Stimulated activated CD4-positive, alpha-beta T cell treated with anti-CD3 and anti-CD28 coated beads, TNF-alpha, amount 100 ng/mL, for 4 hours (primary cell): Measurements from ENCODE around the gene OAT.
A peak's percentile ranks its signal among the peaks of the same experiment; 100 is the strongest.

Experiments used
- DNase-seq, 3 experiments: peaks; one replicate each; pipeline ENCODE4 v3.0.0-alpha.2; 2020; ENCODE audit warnings: low read depth in 3 of 3

OAT gene

DNA sequence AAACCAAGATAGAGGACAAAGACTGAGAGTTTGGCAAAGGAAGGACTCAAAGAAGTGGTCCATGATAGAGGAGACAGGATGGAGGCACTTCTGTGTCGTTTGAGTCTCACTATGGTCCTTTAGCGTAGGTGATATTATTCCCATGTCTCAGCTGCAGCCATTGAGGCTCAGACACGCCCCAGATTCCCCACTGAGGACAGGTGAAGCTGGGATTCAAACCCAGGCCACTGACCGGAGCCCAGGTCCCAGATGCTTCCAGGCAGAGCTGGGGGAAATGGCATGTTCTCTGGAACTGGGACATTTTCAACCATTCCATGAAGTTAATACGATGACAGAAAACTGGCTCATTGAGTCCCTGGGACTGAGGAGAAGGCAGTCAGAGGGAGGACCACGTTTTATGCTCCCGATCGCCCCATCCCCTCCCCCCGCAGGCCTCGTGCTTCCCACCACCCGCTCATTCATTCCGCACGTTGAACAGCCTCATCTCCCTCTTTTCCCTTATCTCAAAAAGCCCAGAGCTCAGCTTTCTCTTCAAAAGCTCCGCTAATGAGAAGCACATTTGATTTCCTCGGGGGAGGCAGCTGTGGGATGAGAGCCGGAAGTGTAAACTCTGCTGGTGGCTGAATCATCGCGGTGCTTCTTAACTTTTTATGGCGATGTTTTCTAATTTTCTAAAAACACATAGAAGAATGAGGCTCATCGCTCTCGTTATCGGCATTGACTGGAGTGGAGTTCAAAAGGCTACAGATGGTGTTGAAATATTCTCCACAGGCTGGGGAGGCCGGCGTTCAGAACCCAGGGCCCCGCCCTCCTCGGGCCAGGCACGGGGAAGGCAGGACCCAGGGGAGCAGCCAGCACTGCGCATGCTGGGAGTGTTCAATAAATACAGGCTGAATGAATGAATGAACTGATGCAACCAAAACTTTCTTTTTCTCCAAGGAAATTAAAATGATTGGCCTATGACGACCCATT is 64.0 kb downstream of the OAT start:
- peak in 1 of 3 experiments; percentile 7 for DNase-seq

DNA sequence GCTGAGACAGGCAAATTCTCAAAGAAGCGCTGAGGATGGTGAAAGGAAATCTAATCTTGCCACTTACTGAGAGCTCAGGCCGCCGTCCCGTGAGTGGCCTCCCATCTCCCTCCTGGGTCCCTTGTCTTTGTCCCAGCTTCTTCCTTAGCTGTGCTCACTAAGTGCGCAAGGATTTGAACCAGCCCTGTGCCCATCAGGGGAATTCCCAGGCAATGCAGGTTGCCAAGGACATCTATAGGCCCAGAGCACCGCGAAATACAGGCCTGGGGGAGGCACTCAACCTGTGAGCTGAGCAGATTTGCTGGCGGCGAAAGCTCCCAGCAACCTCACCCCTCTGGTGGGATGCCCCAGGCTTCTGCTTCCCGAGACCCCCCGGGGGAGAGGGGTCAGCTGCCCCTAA is 64.8 kb downstream of the OAT start:
- no peak for DNase-seq

DNA sequence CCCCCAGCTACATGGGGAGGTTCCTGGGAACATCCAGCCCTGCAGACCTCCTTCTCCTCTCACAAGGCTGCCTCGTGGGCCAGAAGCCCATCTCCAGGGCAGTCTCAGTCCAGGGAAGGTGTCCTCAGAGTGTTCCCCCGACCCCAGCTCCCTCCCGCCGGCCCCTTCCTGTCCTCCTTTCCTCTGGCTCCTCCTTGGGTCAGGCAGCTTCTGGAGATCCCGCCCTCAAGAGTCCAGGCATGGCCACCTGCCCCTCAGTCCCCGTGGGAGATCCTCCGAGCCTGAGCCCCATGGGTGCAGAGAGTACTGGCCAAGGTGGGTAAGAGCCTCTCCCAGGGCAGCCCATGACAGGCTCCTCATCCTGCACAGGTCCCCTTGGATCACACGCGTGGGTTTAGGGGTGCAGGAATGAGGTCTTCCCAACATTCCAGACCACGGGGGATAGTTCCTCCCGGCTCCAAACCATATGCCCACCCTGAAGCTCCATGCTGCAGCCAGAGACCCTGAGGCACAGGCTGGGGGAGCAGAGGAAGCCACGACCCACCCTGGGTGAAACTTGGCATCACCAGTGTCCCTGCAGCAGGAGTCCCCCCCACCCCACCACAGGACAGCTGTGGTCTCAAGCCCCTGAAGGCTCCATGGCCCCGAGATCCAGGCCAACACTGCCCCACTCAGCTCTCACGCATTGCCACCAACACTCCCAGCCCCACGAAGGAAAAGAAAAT is 65.5 kb downstream of the OAT start:
- DNase-seq = no peak

DNA sequence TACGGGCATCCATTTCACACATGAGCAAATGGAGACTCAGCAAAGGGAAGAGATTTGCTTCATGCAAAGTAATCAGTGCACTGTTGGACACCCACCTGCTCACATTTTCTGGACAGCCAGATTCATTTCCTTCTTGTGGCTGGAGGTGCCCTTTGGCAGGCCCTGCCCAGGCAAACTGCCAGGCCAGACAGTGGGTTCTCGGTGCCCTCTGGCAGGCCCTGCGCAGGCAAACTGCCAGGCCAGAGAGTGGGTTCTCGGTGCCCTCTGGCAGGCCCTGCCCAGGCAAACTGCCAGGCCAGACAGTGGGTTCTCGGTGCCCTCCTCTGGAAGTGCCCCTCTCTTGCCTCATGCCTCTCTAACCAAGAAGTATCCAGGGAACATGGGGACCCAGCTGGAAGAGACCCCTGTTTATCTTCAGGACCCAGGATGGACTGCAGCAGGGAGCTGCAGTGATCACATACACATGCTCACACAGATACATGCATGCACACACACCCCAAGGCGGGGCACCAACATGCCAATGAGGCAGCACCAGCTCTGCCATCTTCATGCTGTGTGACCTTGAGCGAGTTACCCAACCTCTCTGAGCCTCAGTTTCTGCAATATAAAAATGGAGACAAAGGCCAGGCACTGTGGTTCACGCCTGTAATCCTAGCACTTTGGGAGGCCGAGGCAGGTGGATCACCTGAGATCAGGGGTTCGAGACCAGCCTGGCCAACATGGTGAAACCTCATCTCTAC is 67.1 kb downstream of the OAT start:
- DNase-seq = no peak

DNA sequence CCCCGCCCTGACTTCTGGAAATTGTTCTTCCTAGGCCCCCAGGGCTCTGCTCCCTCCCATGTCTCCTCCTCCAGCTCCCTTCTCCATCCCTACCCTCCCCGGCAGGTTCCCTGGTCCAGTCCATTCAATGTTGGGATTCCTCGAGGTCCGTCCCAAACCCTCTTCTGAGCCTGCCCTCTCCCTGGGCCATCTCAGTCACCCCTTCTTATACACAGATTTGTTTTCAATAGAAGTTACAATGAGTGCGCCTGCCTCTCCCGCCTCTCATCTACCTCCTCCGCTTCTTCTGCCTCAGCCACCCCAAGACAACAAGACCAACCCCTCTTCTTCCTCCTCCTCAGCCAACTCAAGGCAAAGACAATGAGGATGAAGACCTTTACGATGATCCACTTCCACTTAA is 67.9 kb downstream of the OAT start:
- no peak for DNase-seq

DNA sequence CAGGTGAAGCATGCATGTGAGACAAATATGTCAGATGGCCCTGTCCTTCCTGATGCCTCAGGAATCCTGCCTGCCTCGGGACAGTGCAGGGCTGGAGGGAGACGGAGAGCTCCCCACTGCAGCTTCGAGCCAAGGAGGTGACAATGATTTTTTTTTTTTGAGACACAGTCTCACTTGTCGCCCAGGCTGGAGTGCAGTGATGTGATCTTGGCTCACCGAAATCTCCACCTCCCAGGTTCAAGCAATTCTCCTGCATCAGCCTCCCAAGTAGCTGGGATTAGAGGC is 68.8 kb downstream of the OAT start:
- no peak for DNase-seq

DNA sequence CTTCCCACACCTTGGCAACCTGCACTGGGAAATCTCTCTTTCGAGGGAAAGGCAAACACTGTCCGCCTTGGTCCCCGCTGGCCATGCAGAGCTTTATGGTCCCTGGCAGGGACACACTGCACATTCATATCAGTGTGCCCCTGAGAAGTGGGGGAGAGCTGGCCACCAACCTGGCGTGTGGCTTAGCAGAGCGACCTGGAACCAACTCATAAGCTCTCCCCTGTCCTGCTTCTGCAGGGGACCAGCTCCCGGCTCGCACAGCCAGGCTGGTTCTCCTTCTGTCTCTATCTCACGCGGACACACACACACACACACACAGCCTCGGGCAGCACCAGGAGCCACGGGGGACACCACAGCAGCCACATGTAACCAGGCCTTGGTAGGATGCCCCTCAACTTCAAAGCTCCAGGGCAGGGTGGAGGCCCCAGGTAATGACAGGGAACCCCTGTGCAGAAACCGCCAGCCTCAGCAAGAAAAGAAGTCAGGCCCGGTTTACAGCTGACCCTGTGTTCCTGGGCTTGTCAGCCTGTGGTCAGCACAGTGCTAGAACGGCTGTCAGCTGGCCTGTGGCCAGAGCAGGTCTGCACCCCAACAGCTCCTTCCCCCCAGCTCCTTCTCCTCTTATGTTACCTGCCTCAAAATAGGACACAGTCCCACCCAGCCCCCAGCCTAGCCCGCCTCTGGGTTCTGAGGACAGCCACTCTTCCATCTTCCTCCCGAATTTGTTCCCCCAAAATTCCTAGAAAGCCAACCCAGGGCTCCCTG is 69.3 kb downstream of the OAT start:
- DNase-seq = no peak

DNA sequence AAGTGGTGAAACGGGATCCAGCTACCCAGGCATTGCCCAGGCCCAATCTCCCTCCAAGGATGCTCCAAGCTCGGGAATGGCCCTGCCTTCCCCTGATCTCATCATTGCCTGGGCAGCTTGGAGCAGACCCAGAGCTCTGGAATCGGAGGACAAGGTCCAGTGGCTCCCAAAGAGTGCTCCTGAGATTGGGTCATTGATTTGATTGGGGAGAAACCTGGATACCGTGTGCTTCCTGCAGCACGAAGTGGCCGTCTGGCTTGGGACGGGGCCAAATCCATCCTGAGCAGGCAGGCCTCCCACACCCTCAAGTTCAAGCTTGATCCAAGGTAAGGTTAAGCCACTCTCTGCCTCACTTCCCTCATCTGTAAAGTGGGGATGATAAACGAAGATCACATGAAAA is 69.9 kb downstream of the OAT start:
- DNase-seq = no peak

DNA sequence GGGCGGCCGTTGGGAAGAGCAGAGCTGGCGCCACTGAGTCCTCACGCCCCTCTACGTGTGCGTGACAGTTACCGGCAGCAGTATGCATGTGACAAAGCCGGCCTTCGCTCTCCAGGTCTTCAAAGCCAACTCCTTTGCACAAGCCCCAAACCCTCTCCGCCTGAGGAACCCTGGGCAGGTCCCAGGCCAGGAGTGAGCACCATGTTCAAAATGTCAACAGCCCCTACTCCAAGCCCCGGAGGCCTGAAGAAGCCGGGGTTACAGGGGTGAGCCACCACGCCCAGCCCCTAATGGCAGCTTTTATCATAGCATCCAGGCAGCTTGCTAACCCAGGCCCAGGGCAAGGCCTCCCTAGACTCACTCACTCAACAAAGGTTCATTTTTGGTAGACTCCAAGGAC is 70.8 kb downstream of the OAT start:
- DNase-seq = no peak
